Pons (tissue), 1 donor: Measurements from ENCODE around the gene VPS26B.
"Not testable (repeated sequence)": the region's sequence is repeated elsewhere in the genome, so short reads cannot be mapped to it uniquely, and the experiment has no call there.

ENCODE experiments used
- DNase-seq: peaks from one replicate; pipeline ENCODE4 v3.0.0-alpha.2; 2016; ENCODE audit warnings: low spot score

VPS26B gene

GRCh38 chr11:134231958-134232659 lies 7.6 kb downstream of the VPS26B start:
- no peak for DNase-seq

- DNase-seq, result no peak
Measured at GRCh38 chr11:134233729-134234179, 9.3 kb downstream of the VPS26B start.

GRCh38 chr11:134235399-134235798 lies 10.9 kb downstream of the VPS26B start:
- no peak for DNase-seq

GRCh38 chr11:134236834-134237556 lies 12.5 kb downstream of the VPS26B start:
- DNase-seq, result no peak

- DNase-seq, result no peak
Measured at GRCh38 chr11:134237557-134237922, 13.1 kb downstream of the VPS26B start.

GRCh38 chr11:134238956-134239355 lies 14.5 kb downstream of the VPS26B start:
- DNase-seq, result no peak

GRCh38 chr11:134240592-134240991 lies 16.1 kb downstream of the VPS26B start:
- no peak for DNase-seq

- DNase-seq, result no peak
Measured at GRCh38 chr11:134242376-134242775, 17.9 kb downstream of the VPS26B start.

GRCh38 chr11:134243913-134244312 lies 19.4 kb downstream of the VPS26B start:
- no peak for DNase-seq

- no peak for DNase-seq
Measured at GRCh38 chr11:134244593-134244992, 20.1 kb downstream of the VPS26B start.

GRCh38 chr11:134245434-134245833 lies 21.0 kb downstream of the VPS26B start:
- no peak for DNase-seq

- no peak for DNase-seq
Measured at GRCh38 chr11:134246100-134246499, 21.6 kb downstream of the VPS26B start.

- no peak for DNase-seq
Measured at GRCh38 chr11:134246678-134247077, 22.2 kb downstream of the VPS26B start.

GRCh38 chr11:134248910-134249480 lies 24.5 kb downstream of the VPS26B start:
- no peak for DNase-seq

- no peak for DNase-seq
Measured at GRCh38 chr11:134250246-134250645, 25.8 kb downstream of the VPS26B start.

GRCh38 chr11:134250675-134251074 lies 26.2 kb downstream of the VPS26B start:
- DNase-seq, result no peak

GRCh38 chr11:134252346-134253187 lies 28.1 kb downstream of the VPS26B start:
- peak; percentile 43 for DNase-seq

GRCh38 chr11:134253188-134253993 lies 28.9 kb downstream of the VPS26B start, which contains the start of the genes ACAD8 and THYN1:
Gene ACAD8 (plus strand): TSS chr11:134253568. CDS start chr11:134253601, 33 bp downstream.
Gene THYN1 (minus strand): TSS chr11:134253352. CDS start chr11:134252882, 470 bp downstream.
- peak; percentile 96 for DNase-seq

GRCh38 chr11:134254433-134255183 lies 30.1 kb downstream of the VPS26B start:
- no peak for DNase-seq

- not testable (repeated sequence) for DNase-seq
Measured at GRCh38 chr11:134255184-134255561, 30.7 kb downstream of the VPS26B start.
